ENCODE results near the gene STX8. TPM values are rescaled to one million over a fixed set of nuclear protein-coding genes. Genes with fewer than 3 reads are reported as not detected.

Gene STX8
- total and polyA plus RNA-seq, 8 donors: 51.9 to 63.4 (median 56.5) TPM

GRCh38 chr17:9208381-9209105 is 367.1 kb downstream of the STX8 start:
- DNase-seq (peak in 1 of 4 donors; percentile 42), ATAC-seq (no peak)
- H3K36me3 ChIP-seq: no peaks in the 10 kb centered on the region
- no peak for TF ChIP-seq CTCF (IDR thresholded peaks at IDR 0.05)
- peaks cover 0 to 10% of the 10 kb centered on the region in 2 donors for H3K4me1 ChIP-seq
- H3K27ac ChIP-seq: no peak overlapping the region
- H3K9me3 ChIP-seq: no peaks in the 10 kb centered on the region
- intact Hi-C loops (cut with DNase I): no loop called here
- no peak overlapping the region for H3K4me3 ChIP-seq
- H3K27me3 ChIP-seq: peaks cover 0 to 17% of the 10 kb centered on the region in 2 donors

- Histone ChIP-seq H3K36me3 (no peaks in the 10 kb centered on the region), H3K27ac (no peak overlapping the region), H3K9me3 (no peaks in the 10 kb centered on the region), H3K27me3 (peaks cover 0 to 17% of the 10 kb centered on the region in 2 donors), H3K4me3 (no peak overlapping the region), H3K4me1 (peaks cover 0 to 10% of the 10 kb centered on the region in 2 donors)
- no peak for TF ChIP-seq CTCF (IDR thresholded peaks at IDR 0.05)
- ATAC-seq: peak; percentile 22
- intact Hi-C loops (cut with DNase I): no loop called here
- peak in 1 of 4 donors; percentile 6 for DNase-seq
Measured at GRCh38 chr17:9206741-9207332, 368.8 kb downstream of the STX8 start.

- intact Hi-C loops (cut with DNase I): no loop called here
- peak in 1 of 4 donors; percentile 49 for DNase-seq
- H3K36me3 ChIP-seq: no peaks in the 10 kb centered on the region
- no peak overlapping the region for H3K27ac ChIP-seq
- H3K27me3 ChIP-seq: peaks cover 0 to 17% of the 10 kb centered on the region in 2 donors
- ATAC-seq: no peak
- no peak for TF ChIP-seq CTCF (IDR thresholded peaks at IDR 0.05)
- H3K9me3 ChIP-seq: no peaks in the 10 kb centered on the region
- peaks cover 0 to 10% of the 10 kb centered on the region in 2 donors for H3K4me1 ChIP-seq
- H3K4me3 ChIP-seq: no peak overlapping the region
Measured at GRCh38 chr17:9206410-9206703, 369.3 kb downstream of the STX8 start.

- peaks cover 0 to 10% of the 10 kb centered on the region in 2 donors for H3K4me1 ChIP-seq
- no peaks in the 10 kb centered on the region for H3K36me3 ChIP-seq
- H3K27ac ChIP-seq: no peak overlapping the region
- H3K9me3 ChIP-seq: no peaks in the 10 kb centered on the region
- no peak for TF ChIP-seq CTCF (IDR thresholded peaks at IDR 0.05)
- H3K4me3 ChIP-seq: no peak overlapping the region
- DNase-seq (peak in 1 of 4 donors; percentile 23), ATAC-seq (no peak)
- peaks cover 0 to 17% of the 10 kb centered on the region in 2 donors for H3K27me3 ChIP-seq
- intact Hi-C loops (cut with DNase I): no loop called here
Measured at GRCh38 chr17:9205520-9206409, 369.9 kb downstream of the STX8 start.

All from left lung (tissue), 10 donors.